Testis (tissue), 3 donors: ENCODE data around the gene PEAR1. TPM values are rescaled to one million over a fixed set of nuclear protein-coding genes. Genes with fewer than 3 reads are reported as not detected.
A peak's percentile ranks its signal among the peaks of the same experiment; 100 is the strongest.

Experiments used
- DNase-seq: peaks from one replicate; pipeline ENCODE4 v3.0.0-alpha.2; 2019
- H3K27ac ChIP-seq, 2 donors: fragments of 200-600 bp; sonication (generic); one replicate each; pipeline ENCODE4 v1.5.1; 2019
- H3K27me3 ChIP-seq: fragments of 200-600 bp; sonication (generic); one replicate; pipeline ENCODE4 v1.5.1; 2019
- H3K36me3 ChIP-seq: fragments of 200-600 bp; sonication (generic); one replicate; pipeline ENCODE4 v1.5.1; 2017; ENCODE audit warnings: low read depth; ENCODE audit errors: missing control alignments
- H3K4me1 ChIP-seq: fragments of 200-600 bp; sonication (generic); one replicate; pipeline ENCODE4 v1.5.1; 2019
- H3K4me3 ChIP-seq, 2 donors: fragments of 200-600 bp; sonication (generic); one replicate each; pipeline ENCODE4 v1.5.1; 2017 to 2019
- H3K9me3 ChIP-seq: fragments of 200-600 bp; sonication (generic); one replicate; pipeline ENCODE4 v1.5.1; 2017
- POLR2A ChIP-seq: fragments of 450-650 bp; IDR thresholded peaks from one replicate; pipeline ENCODE4 v1.6.1; 2017; ENCODE audit warnings: antibody characterized with exemption, mild to moderate bottlenecking, moderate library complexity
- WGBS, 2 donors: methylation state at CpG; one replicate each; pipeline ENCODE4 v1.1.5; 2018; 5-methylcytosine and 5-hydroxymethylcytosine counted together
- intact Hi-C: fragments of 100-400 bp; cut with DNase I; formaldehyde crosslinking; loops from one replicate; pipeline ENCODE4 v1.15.1; 2023; ENCODE audit warnings: low total_unique reads
- polyA plus RNA-seq: library from polyadenylated mRNA; stranded (reverse); fragments of 350-450 nt; fragmentation: Illumina TruSeq; extraction: RNeasy Lipid Tissue Mini Kit (QIAGEN cat#74804); gene quantifications from one replicate; pipeline ENCODE4 v1.2.3, GENCODE V29; 2014; ENCODE audit warnings: low read depth, low replicate concordance; ENCODE audit not compliant: insufficient read depth
- total RNA-seq, 2 donors: library from RNA; depleted of rRNA; stranded (reverse); fragments of >200 nt; gene quantifications; one replicate each; pipeline ENCODE4 v1.2.3, GENCODE V29; 2016
- TF ChIP-seq, protein P1 (sequence below), 3 experiments: fragments of 450-650 bp in 2 of 3; fragments of 200-600 bp in 1 of 3; sonication (generic) in 1 of 3; IDR thresholded peaks; one replicate each; pipeline ENCODE4 v1.5.1; 2016 to 2019; ENCODE audit warnings: antibody characterized with exemption in 3 of 3, mild to moderate bottlenecking in 2 of 3, moderate library complexity in 1 of 3

The PEAR1 gene
- total and polyA plus RNA-seq, 3 donors from 2014 or later = 10.5 to 13.8 (median 13.8) TPM

GRCh38 chr1:156943756-156944155 is 50.2 kb downstream of the PEAR1 start:
- Histone ChIP-seq H3K4me1 (no peaks in the 10 kb centered on the region), H3K36me3 (peaks cover 5% of the 10 kb centered on the region), H3K27me3 (no peaks in the 10 kb centered on the region), H3K9me3 (no peaks in the 10 kb centered on the region), H3K4me3 (no peak overlapping the region), H3K27ac (no peak overlapping the region)
- DNase-seq = no peak
- no peak for TF ChIP-seq POLR2A
- TF ChIP-seq, protein P1, sequence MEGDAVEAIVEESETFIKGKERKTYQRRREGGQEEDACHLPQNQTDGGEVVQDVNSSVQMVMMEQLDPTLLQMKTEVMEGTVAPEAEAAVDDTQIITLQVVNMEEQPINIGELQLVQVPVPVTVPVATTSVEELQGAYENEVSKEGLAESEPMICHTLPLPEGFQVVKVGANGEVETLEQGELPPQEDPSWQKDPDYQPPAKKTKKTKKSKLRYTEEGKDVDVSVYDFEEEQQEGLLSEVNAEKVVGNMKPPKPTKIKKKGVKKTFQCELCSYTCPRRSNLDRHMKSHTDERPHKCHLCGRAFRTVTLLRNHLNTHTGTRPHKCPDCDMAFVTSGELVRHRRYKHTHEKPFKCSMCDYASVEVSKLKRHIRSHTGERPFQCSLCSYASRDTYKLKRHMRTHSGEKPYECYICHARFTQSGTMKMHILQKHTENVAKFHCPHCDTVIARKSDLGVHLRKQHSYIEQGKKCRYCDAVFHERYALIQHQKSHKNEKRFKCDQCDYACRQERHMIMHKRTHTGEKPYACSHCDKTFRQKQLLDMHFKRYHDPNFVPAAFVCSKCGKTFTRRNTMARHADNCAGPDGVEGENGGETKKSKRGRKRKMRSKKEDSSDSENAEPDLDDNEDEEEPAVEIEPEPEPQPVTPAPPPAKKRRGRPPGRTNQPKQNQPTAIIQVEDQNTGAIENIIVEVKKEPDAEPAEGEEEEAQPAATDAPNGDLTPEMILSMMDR (IDR thresholded peaks at IDR 0.05) = no peak
- 86 to 88% methylated on average over 3 of the region's 3 CpGs for WGBS, 2 donors
- intact Hi-C loops = loop anchor here (10.0 kb wide), 1 partner anchor 121 kb away; no protein-coding TSS in a partner anchor

- intact Hi-C loops = loop anchor here (10.0 kb wide), 1 partner anchor 121 kb away; no protein-coding TSS in a partner anchor
- H3K27me3 ChIP-seq = no peaks in the 10 kb centered on the region
- peaks cover 5% of the 10 kb centered on the region for H3K36me3 ChIP-seq
- H3K4me1 ChIP-seq = no peaks in the 10 kb centered on the region
- H3K4me3 ChIP-seq = no peak overlapping the region
- TF ChIP-seq, protein P1 (IDR thresholded peaks at IDR 0.05) = no peak
- TF ChIP-seq POLR2A = no peak
- no peak for DNase-seq
- 100% methylated on average over 1 of the region's 1 CpG for WGBS, 2 donors
- H3K27ac ChIP-seq = no peak overlapping the region
- H3K9me3 ChIP-seq = no peaks in the 10 kb centered on the region
Measured at GRCh38 chr1:156944268-156944667, 50.8 kb downstream of the PEAR1 start.

GRCh38 chr1:156944848-156945247 is 51.3 kb downstream of the PEAR1 start:
- WGBS, 2 donors = 95% methylated on average over 8 of the region's 8 CpGs
- no peak for TF ChIP-seq POLR2A
- TF ChIP-seq, protein P1 (IDR thresholded peaks at IDR 0.05) = no peak
- no peak for DNase-seq
- H3K4me1 ChIP-seq = no peaks in the 10 kb centered on the region
- no peaks in the 10 kb centered on the region for H3K27me3 ChIP-seq
- H3K4me3 ChIP-seq = no peak overlapping the region
- peaks cover 5% of the 10 kb centered on the region for H3K36me3 ChIP-seq
- no peak overlapping the region for H3K27ac ChIP-seq
- H3K9me3 ChIP-seq = no peaks in the 10 kb centered on the region
- intact Hi-C loops = loop anchor here (10.0 kb wide), 1 partner anchor 120 kb away; no protein-coding TSS in a partner anchor

GRCh38 chr1:156945881-156946661 is 52.6 kb downstream of the PEAR1 start:
- TF ChIP-seq POLR2A = no peak
- TF ChIP-seq, protein P1 (IDR thresholded peaks at IDR 0.05) = no peak
- Histone ChIP-seq H3K4me1 (no peaks in the 10 kb centered on the region), H3K9me3 (no peaks in the 10 kb centered on the region), H3K36me3 (peaks cover 5% of the 10 kb centered on the region), H3K27ac (no peak overlapping the region), H3K4me3 (no peak overlapping the region), H3K27me3 (no peaks in the 10 kb centered on the region)
- intact Hi-C loops = loop anchor here (10.0 kb wide), 1 partner anchor 119 kb away; no protein-coding TSS in a partner anchor
- DNase-seq = peak; percentile 72
- 73 to 76% methylated on average over 11 of the region's 11 CpGs for WGBS, 2 donors
